HFF-Myc (cell line): ENCODE results near the gene MEIOSIN.

ENCODE experiments used
- DNase-seq: peaks from one replicate; pipeline ENCODE4 v3.0.0-alpha.2; 2011; ENCODE audit warnings: low read depth; ENCODE audit errors: extremely low read depth
- H3K4me3 ChIP-seq: replicated peaks from 2 replicates; pipeline ENCODE4 v1.5.1; 2011; ENCODE audit warnings: low read depth, mild to moderate bottlenecking, control low read depth, low read length
- CTCF ChIP-seq: IDR thresholded peaks from 2 replicates; pipeline ENCODE4 v1.5.1; 2012; ENCODE audit warnings: mild to moderate bottlenecking, low read depth, low read length, control low read depth; ENCODE audit errors: missing control alignments

The MEIOSIN gene

DNA sequence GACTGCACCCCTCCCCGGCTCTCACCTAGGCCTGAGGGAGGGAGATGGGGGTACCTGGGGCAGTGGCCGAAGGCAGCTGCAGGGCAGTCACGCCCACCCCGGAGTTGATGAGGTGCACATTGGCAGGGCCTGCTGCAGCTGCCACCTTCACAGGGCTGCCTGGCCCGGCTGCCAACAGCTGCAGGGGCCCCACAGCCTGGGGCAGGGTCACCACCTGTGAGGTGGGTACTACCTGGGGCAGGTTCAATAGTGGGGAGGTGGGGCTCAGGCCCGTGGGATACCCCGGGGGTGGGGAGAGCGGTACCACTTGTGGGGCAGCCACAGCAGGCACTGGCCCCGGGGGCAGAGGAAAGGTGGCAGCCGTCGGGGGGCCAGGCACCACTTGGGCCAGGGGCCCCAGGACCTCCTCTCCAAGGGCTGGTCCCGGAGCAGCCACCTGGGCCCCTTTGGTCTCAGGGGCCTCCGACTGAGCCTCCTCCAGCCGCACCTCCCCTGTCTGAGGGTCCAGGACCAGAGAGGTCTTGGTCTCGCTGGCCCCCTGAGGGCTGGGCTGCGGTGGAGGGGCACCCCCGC, 33.1 kb downstream of the MEIOSIN start:
- TF ChIP-seq CTCF = no peak
- DNase-seq = no peak
- H3K4me3 ChIP-seq = peak overlapping the region; percentile 77

- H3K4me3 ChIP-seq = peak overlapping the region; percentile 77
- no peak for TF ChIP-seq CTCF
- DNase-seq = no peak
These were observed 33.7 kb downstream of the MEIOSIN start for GRCh38 chr19:45766869-45767346.

DNA sequence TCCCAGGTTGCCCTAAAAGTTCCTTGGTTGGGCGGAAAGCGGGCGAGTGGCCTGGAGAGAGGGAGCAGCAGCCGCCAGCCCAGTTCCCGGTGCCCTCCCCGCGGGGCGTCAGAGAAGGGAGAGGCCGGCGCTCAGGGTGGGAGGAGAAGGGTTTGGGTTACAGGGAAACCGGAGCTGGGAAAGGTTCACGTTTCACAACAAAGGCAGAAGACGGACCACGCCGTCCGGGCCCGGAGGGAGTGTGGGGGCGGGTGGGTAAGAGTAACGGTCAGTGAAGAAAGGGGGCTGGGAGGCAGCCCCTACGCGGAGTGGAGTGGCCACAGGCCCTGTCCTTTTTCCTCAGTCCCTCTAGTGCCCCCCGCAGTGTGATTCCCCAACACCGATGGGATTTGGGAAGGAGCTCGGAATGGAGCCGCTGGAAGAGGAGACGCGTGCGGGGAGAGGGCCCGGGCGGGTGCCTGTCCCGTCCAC, 34.2 kb downstream of the MEIOSIN start:
- H3K4me3 ChIP-seq = peak overlapping the region; percentile 77
- no peak for DNase-seq
- no peak for TF ChIP-seq CTCF

DNA sequence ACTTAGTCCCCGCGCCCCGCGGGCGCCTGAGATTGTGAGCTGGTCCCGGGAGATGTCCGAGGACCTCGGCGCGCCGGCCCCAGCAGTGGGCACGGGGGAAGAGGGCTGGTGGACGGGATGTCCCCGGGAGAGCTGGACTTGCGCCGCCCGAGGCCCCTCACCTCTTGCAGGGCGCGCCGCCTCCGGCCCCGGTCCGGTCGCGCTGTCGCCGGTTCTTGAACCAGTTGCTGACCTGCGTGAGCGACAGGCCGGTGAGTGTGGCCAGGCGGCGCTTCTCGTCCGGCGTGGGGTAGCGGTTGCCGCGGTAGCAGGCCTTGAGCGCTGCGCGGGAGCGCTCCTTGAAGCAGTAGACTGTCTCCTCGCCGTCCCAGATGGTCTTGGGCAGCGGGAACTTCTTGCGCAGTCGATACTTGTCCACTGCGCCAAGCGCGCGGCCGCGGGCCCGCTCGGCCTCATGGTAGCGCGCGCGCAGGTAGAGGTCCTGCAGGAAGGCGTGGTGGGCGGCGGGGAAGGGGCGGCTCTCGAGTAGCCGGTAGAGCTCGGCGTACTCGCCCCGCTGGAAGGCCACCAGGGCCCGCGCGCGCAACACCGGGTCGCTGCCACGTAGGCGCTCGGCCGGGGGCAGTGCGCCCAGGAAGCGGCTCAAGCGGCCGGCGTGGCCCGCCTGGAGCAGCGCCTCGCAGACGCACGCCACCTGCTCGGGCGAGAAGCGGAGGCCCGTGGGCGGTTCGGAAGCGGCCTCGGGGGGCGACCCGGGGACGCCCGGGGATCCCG, 34.8 kb downstream of the MEIOSIN start:
- DNase-seq = no peak
- H3K4me3 ChIP-seq = peak overlapping the region; percentile 77
- TF ChIP-seq CTCF = no peak

DNA sequence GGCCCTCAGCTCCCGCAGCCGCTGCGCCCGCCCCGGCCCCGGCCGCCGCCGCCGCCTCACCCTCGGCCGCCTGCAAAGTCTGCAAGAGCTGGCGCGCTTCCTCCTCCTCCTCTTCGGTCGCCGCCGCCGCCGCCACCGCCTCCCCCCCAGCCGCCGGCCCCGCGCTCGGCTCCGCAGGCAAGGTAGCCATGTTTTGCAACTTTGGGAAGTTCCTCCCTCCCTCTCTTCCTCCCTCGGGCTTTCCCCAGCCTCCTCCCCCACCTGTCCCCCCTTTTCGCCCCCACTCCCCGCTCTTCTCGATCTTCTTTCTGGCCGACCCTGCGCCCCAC, 35.4 kb downstream of the MEIOSIN start:
- no peak for TF ChIP-seq CTCF

DNA sequence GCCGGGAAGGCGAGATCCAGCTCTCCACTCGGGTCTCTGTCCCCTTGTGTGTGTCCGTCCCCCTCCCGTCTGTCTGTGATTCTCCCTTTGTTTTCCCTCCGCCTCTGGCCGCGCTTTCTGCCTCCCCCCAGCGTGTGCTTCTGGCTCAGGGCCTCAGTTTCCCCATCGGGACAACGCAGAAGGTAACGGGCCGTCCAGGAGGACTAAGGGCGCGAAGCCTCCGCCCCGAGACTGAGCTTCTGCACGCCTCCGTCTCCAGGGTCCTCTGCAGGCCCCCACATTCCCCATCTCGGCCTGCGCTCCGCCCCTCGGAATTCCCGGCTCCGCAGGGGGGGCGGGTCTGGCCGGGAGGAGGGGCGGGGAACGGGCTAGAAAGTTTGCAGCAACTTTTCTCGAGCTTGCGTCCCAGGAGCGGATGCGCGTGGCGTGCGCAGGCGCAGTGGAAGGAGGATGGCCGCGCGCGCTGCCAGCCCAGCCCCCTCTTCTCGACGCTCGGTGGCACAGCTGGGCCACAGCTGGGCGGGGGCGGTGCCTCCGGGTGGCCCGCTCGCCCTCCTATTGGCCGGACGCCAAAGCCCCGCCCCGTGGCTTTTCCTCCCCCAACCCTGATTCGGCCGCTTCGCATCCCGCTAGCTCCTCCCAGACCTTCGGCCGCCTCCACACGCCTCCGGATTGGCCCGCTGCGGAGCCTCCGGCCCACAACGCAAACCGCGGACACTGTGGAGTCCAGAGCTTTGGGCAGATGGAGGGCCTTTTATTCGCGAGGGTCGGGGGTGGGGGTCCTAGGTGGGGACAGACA, 35.9 kb downstream of the MEIOSIN start, which contains the start of gene SIX5:
SIX5 (minus strand) TSS at position 269 of the 799 bp plus-strand sequence. CDS start 408 bp downstream, outside the sequence.
- peak within 1 kb of the TSS; percentile 77 for H3K4me3 ChIP-seq
- no peak for TF ChIP-seq CTCF
- peak; percentile 90 for DNase-seq

More for the DNA sequence above, 35.4 kb downstream of the MEIOSIN start:
- no peak for DNase-seq
- H3K4me3 ChIP-seq = peak overlapping the region; percentile 77
